Measurements from ENCODE around the gene DNAJB1.

GRCh38 chr19:14558370-14559066 is 40.3 kb upstream of the DNAJB1 start:
- TF ChIP-seq CTCF (optimal IDR thresholded peaks at IDR 0.05 in 1 of 3, IDR thresholded peaks at IDR 0.05 in 1 of 3, conservative IDR thresholded peaks at IDR 0.05 in 1 of 3; ENCODE audit: extremely low read depth in 1 of 3, insufficient read depth in 2 of 3, low read length in 3 of 3): no peak
- no peak for TF ChIP-seq EZH2 (IDR thresholded peaks at IDR 0.05; ENCODE audit: low read length)

Measured in keratinocyte (primary cell).